PFSK-1 (cell line): Measurements from ENCODE around the gene ABCA5.

ENCODE experiments used
- FOXP2 ChIP-seq: optimal IDR thresholded peaks from 2 replicates; pipeline ENCODE3; 2011; ENCODE audit warnings: borderline replicate concordance, control low read depth, inconsistent platforms; ENCODE audit not compliant: insufficient read depth; ENCODE audit errors: extremely low read length, extremely low read depth
- POLR2AphosphoS5 ChIP-seq: IDR thresholded peaks from 2 replicates; pipeline ENCODE4 v1.6.1; 2012; ENCODE audit warnings: low read depth, mild to moderate bottlenecking, control low read depth, low read length, moderate library complexity
- REST ChIP-seq, 2 experiments: IDR thresholded peaks; 2 replicates each; pipeline versions ENCODE4 v1.6.1 to v1.8.0; 2011 to 2012; ENCODE audit warnings: low read depth in 2 of 2, low read length in 2 of 2, control low read depth in 1 of 2, inconsistent platforms in 1 of 2, mild to moderate bottlenecking in 1 of 2, moderate library complexity in 1 of 2; ENCODE audit not compliant: insufficient read depth in 1 of 2
- SIN3A ChIP-seq: IDR thresholded peaks from 2 replicates; pipeline ENCODE4 v1.6.1; 2012; ENCODE audit warnings: mild to moderate bottlenecking, low read length, moderate library complexity, borderline replicate concordance; ENCODE audit not compliant: insufficient read depth
- TAF1 ChIP-seq: IDR thresholded peaks from 2 replicates; pipeline ENCODE4 v1.6.1; 2012; ENCODE audit warnings: low read length, control low read depth, borderline replicate concordance; ENCODE audit not compliant: insufficient read depth

- TF ChIP-seq SIN3A (no peak), TAF1 (no peak), POLR2AphosphoS5 (no peak), FOXP2 (no peak), REST (IDR thresholded peaks at IDR 0.05; ENCODE audit: insufficient read depth in 1 of 2, low read depth in 2 of 2, low read length in 2 of 2) (no peak)
These were observed 44.9 kb downstream of the ABCA5 start for GRCh38 chr17:69282002-69282401.
